Parathyroid adenoma (tissue), 2 donors: Measurements from ENCODE around the gene DEDD2.

Experiments used
- H2AFZ ChIP-seq: fragments of 300-600 bp; sonication (generic); one replicate; pipeline ENCODE4 v1.7.0; 2017; ENCODE audit warnings: antibody characterized with exemption, mild to moderate bottlenecking
- H3K27ac ChIP-seq: fragments of 300-600 bp; sonication (generic); one replicate; pipeline ENCODE4 v1.7.0; 2017
- H3K27me3 ChIP-seq: fragments of 300-600 bp; sonication (generic); one replicate; pipeline ENCODE4 v1.7.0; 2017; ENCODE audit warnings: low read length; ENCODE audit not compliant: control insufficient read depth, insufficient read depth
- H3K36me3 ChIP-seq: fragments of 300-600 bp; sonication (generic); one replicate; pipeline ENCODE4 v1.7.0; 2017; ENCODE audit warnings: low read length; ENCODE audit not compliant: control insufficient read depth, insufficient read depth
- H3K4me1 ChIP-seq: fragments of 300-600 bp; sonication (generic); one replicate; pipeline ENCODE4 v1.7.0; 2017; ENCODE audit warnings: control low read depth
- H3K4me2 ChIP-seq: fragments of 300-600 bp; sonication (generic); one replicate; pipeline ENCODE4 v1.7.0; 2017; ENCODE audit warnings: low read length
- H3K4me3 ChIP-seq: fragments of 300-600 bp; sonication (generic); one replicate; pipeline ENCODE4 v1.7.0; 2017; ENCODE audit warnings: low read depth, low read length
- H3K79me2 ChIP-seq: fragments of 300-600 bp; sonication (generic); one replicate; pipeline ENCODE4 v1.7.0; 2017; ENCODE audit warnings: control low read depth
- H3K9ac ChIP-seq: fragments of 300-600 bp; sonication (generic); one replicate; pipeline ENCODE4 v1.7.0; 2017; ENCODE audit warnings: mild to moderate bottlenecking
- H3K9me3 ChIP-seq: fragments of 300-600 bp; sonication (generic); one replicate; pipeline ENCODE4 v1.7.0; 2017; ENCODE audit warnings: low read length; ENCODE audit not compliant: control insufficient read depth
- CTCF ChIP-seq: fragments of 300-600 bp; sonication (generic); IDR thresholded peaks from one replicate; pipeline ENCODE4 v1.7.0; 2017; ENCODE audit warnings: antibody characterized with exemption, mild to moderate bottlenecking
- donor health status: primary hyperparathyroidism.

DEDD2 gene

GRCh38 chr19:42219812-42220750 lies 2.6 kb upstream of the DEDD2 start, which contains the start of gene ZNF526:
Gene ZNF526, plus strand, starts transcription at chr19:42220312. Its CDS starts 4,092 bp downstream, at chr19:42224404.
- Histone ChIP-seq H3K27me3 (no peaks in the 10 kb centered on the region), H3K27ac (peak within 1 kb of the TSS; percentile 72), H3K79me2 (peaks cover 63% of the 10 kb centered on the region), H3K4me2 (peak within 1 kb of the TSS; percentile 80), H3K9ac (peak within 1 kb of the TSS; percentile 24), H3K9me3 (no peaks in the 10 kb centered on the region), H3K36me3 (no peaks in the 10 kb centered on the region), H2AFZ (peak within 1 kb of the TSS; percentile 83), H3K4me3 (peak within 1 kb of the TSS; percentile 99), H3K4me1 (peaks cover 22% of the 10 kb centered on the region)
- TF ChIP-seq CTCF: no peak

DNA sequence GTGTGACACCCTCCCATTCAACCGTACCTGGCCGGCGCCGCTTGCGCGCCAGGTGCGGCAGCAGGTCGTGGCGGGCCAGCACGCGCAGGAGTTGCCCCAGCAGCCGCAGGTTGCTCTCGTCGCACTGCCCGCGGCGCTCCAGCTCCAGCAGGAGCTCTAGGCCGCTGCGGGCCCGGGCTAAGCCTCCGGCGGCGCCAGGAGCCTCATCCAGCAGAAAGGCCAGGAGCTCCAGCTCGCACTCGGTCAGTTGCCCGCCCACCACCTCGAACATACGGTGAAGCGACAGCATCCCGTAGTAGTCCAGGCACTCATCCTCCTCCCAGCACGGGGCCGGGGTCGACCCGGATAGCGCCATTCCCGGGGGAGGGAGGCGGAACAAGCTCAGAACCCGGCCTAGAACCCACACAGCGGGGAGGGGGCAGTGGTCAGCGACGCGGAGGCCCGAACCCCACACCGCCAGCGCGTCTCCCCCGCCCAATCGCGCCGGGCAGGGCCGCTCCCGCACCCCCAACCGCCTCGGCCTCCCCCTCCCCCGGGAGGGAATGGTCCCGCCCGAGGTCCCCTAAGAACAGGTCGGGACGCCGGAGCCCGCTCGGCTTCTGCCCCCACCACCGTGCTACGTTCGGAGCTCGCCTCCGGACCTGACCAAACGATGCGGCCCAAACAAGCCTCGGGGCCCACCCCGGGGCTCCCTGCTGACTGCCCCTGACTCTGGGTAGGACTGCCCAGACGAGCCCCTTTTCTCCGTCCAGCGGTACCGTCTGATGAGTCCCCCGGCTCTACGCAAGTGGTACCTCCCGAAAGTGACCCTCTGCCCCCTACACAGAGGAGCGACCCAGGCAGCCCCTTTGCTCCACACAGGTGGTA lies 591 bp downstream of the DEDD2 start:
- Histone ChIP-seq H3K4me3 (peak overlapping the region; percentile 82), H3K36me3 (no peaks in the 10 kb centered on the region), H3K9ac (peak overlapping the region; percentile 40), H3K4me2 (peak overlapping the region; percentile 82), H3K9me3 (no peaks in the 10 kb centered on the region), H3K79me2 (peaks cover 82% of the 10 kb centered on the region), H3K27me3 (no peaks in the 10 kb centered on the region), H2AFZ (peak overlapping the region; percentile 62), H3K27ac (peak overlapping the region; percentile 74), H3K4me1 (peaks cover 27% of the 10 kb centered on the region)
- TF ChIP-seq CTCF: no peak

DNA sequence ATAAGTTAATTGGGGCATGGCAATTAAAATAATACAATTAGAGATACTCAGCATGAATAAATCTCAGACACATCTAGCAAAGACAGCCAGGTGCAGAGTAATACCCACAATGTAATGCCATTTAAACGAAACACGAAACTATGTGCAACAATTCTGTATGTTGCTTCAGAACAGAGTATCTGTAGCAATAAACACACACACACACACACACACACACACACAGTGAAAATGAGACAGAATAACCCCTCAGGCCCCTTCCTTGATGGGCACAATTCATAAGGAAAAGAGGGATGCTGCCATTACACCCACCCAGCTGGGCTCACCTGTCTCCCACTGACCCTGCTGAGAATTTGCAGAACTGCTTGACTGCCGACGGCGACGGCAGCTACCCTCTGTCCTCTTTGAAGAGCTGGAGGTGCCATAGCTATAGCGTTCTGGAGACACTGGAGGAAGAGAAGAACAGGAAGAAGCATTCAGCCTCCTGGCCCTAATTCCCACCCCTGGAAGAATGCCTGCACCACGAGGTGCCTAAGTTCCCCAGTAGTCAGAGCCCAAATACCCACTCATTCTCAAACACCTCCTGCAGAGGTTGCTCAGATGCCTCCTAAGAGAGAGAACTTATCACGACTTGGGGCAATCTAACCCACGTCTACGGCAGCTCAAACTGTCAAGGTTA lies 2.5 kb downstream of the DEDD2 start:
- Histone ChIP-seq H3K9me3 (no peaks in the 10 kb centered on the region), H3K4me1 (peaks cover 24% of the 10 kb centered on the region), H3K27ac (no peak overlapping the region), H3K79me2 (peaks cover 82% of the 10 kb centered on the region), H3K36me3 (no peaks in the 10 kb centered on the region), H3K4me3 (no peak overlapping the region), H3K4me2 (no peak overlapping the region), H2AFZ (no peak overlapping the region), H3K9ac (no peak overlapping the region), H3K27me3 (no peaks in the 10 kb centered on the region)
- TF ChIP-seq CTCF: no peak

GRCh38 chr19:42212886-42213285 lies 4.6 kb downstream of the DEDD2 start:
- Histone ChIP-seq H3K4me2 (no peak overlapping the region), H3K27me3 (no peaks in the 10 kb centered on the region), H2AFZ (no peak overlapping the region), H3K79me2 (peaks cover 89% of the 10 kb centered on the region), H3K36me3 (no peaks in the 10 kb centered on the region), H3K9me3 (no peaks in the 10 kb centered on the region), H3K9ac (no peak overlapping the region), H3K4me1 (peaks cover 19% of the 10 kb centered on the region), H3K4me3 (no peak overlapping the region), H3K27ac (no peak overlapping the region)
- TF ChIP-seq CTCF: no peak
